Esophagus muscularis mucosa (tissue), 4 donors: ENCODE results near the gene SLC12A8. TPM values are rescaled to one million over a fixed set of nuclear protein-coding genes. Genes with fewer than 3 reads are reported as not detected.

Source experiments
- DNase-seq: peaks from one replicate; pipeline ENCODE4 v3.0.0-alpha.2; 2017; ENCODE audit errors: extremely low spot score
- H3K27ac ChIP-seq, 4 donors: fragments of 200-600 bp; sonication (generic); replicated peaks in 1 of 4; 1 replicate in 3 of 4; 2 replicates in 1 of 4; pipeline ENCODE4 v1.5.1; 2016 to 2019; ENCODE audit warnings: mild to moderate bottlenecking in 1 of 4
- H3K27me3 ChIP-seq, 4 donors: fragments of 200-600 bp; sonication (generic); one replicate each; pipeline versions ENCODE4 v1.5.1 to v1.6.0; 2016 to 2019
- H3K36me3 ChIP-seq, 4 donors: fragments of 200-600 bp; sonication (generic); one replicate each; pipeline ENCODE4 v1.5.1; 2016 to 2019
- H3K4me1 ChIP-seq, 4 donors: fragments of 200-600 bp; sonication (generic); one replicate each; pipeline ENCODE4 v1.5.1; 2016 to 2019
- H3K4me3 ChIP-seq, 4 donors: fragments of 200-600 bp; sonication (generic); 1 replicate in 2 of 4; 2 replicates in 2 of 4; pipeline ENCODE4 v1.5.1; 2016 to 2019; ENCODE audit warnings: mild to moderate bottlenecking in 4 of 4, moderate library complexity in 1 of 4
- H3K9me3 ChIP-seq, 4 donors: fragments of 200-600 bp; sonication (generic); 1 replicate in 3 of 4; 2 replicates in 1 of 4; pipeline ENCODE4 v1.5.1; 2016 to 2019
- EP300 ChIP-seq: sonication (generic); formaldehyde crosslinking; IDR thresholded peaks from one replicate; pipeline ENCODE4 v1.6.1; 2017; ENCODE audit warnings: antibody characterized with exemption
- POLR2A ChIP-seq: fragments of 450-650 bp; IDR thresholded peaks from one replicate; pipeline ENCODE4 v1.6.1; 2017; ENCODE audit warnings: antibody characterized with exemption, moderate library complexity, mild to moderate bottlenecking, low read depth
- POLR2AphosphoS5 ChIP-seq, 2 donors: sonication (generic); formaldehyde crosslinking; IDR thresholded peaks; one replicate each; pipeline ENCODE4 v1.6.1; 2017; ENCODE audit warnings: antibody characterized with exemption in 2 of 2
- WGBS: methylation state at CpG from one replicate; pipeline ENCODE4 v1.1.5; 2018; 5-methylcytosine and 5-hydroxymethylcytosine counted together
- intact Hi-C: fragments of 100-400 bp; cut with DNase I; formaldehyde crosslinking; loops from one replicate; pipeline ENCODE4 v1.15.1; 2023
- total RNA-seq, 4 donors: library from RNA; depleted of rRNA; stranded (reverse); fragments of >200 nt; gene quantifications; one replicate each; pipeline versions ENCODE4 v1.1.0 to v1.2.1, GENCODE V29; 2016
- TF ChIP-seq, protein P1 (sequence below), 3 experiments: fragments of 200-600 bp in 2 of 3; fragments of 450-650 bp in 1 of 3; sonication (generic) in 2 of 3; IDR thresholded peaks; one replicate each; pipeline ENCODE4 v1.5.1; 2017 to 2019; ENCODE audit warnings: antibody characterized with exemption in 3 of 3, mild to moderate bottlenecking in 2 of 3, moderate library complexity in 1 of 3

SLC12A8 gene
- total RNA-seq, 4 donors from 2014 or later: 0.46 to 2.9 (median 1.6) TPM; not detected in 1

DNA sequence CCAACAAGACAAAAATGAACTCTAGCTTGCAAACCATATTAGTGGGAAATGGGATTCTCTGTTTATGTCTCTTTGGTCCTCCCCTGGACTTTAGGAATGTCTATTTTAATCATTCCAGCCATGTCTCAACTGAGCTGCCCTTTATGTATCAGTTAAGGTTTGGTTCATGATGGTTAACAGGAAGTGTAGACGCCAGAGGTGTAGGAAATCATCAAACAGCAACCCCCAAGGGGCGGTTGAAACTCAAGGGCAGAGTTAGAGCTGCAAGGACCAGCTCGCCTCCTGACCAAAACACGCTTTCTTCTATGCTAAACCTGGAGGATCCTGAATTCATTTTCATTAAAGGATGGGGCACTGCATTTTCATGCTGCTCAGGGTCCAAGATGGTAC, 103.0 kb downstream of the SLC12A8 start:
- no peaks in the 10 kb centered on the region for H3K27me3 ChIP-seq
- 96% methylated on average over 4 of the region's 4 CpGs for WGBS
- no peaks in the 10 kb centered on the region for H3K9me3 ChIP-seq
- no peak overlapping the region for H3K27ac ChIP-seq
- no peak overlapping the region for H3K4me3 ChIP-seq
- DNase-seq: peak; percentile 62
- no peak for TF ChIP-seq POLR2AphosphoS5 (IDR thresholded peaks at IDR 0.05)
- TF ChIP-seq, protein P1, sequence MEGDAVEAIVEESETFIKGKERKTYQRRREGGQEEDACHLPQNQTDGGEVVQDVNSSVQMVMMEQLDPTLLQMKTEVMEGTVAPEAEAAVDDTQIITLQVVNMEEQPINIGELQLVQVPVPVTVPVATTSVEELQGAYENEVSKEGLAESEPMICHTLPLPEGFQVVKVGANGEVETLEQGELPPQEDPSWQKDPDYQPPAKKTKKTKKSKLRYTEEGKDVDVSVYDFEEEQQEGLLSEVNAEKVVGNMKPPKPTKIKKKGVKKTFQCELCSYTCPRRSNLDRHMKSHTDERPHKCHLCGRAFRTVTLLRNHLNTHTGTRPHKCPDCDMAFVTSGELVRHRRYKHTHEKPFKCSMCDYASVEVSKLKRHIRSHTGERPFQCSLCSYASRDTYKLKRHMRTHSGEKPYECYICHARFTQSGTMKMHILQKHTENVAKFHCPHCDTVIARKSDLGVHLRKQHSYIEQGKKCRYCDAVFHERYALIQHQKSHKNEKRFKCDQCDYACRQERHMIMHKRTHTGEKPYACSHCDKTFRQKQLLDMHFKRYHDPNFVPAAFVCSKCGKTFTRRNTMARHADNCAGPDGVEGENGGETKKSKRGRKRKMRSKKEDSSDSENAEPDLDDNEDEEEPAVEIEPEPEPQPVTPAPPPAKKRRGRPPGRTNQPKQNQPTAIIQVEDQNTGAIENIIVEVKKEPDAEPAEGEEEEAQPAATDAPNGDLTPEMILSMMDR (IDR thresholded peaks at IDR 0.05): no peak
- no peak for TF ChIP-seq POLR2A
- no peak for TF ChIP-seq EP300
- no peaks in the 10 kb centered on the region for H3K36me3 ChIP-seq
- intact Hi-C loops: no loop called here
- no peaks in the 10 kb centered on the region for H3K4me1 ChIP-seq

DNA sequence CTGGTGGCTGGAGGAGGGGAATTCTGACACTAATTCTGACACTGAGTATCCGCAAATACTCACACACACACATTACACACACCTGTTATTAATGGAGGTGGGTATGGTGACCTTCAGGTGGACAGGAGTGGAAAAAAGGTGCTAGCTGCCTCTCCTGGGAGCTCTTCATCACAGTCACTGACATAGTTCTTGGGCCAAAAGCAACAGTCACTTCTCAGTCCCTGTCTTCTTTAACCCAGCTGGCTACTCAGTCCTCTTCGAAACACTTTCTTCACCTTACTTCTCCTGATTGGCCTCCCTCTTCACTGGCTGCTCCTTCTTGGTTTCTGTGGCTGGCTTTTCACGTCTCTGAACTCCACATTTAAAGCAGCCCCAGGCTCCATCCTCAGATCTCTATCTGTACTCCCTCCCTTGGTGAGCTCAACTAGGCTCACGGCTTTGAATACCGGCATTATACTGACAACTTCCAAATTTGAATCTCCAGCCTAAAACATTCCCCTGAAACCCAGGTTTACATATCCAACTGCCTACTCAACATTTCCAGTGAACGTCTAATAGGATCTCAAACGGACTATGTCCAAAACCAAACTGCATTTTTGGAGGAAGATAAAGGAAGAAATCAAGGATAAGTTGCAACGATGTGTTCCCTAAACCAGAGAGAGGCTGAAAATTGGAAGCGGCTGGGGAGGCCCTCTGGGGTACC, 103.6 kb downstream of the SLC12A8 start:
- DNase-seq: no peak
- no peak for TF ChIP-seq EP300
- TF ChIP-seq, protein P1 (IDR thresholded peaks at IDR 0.05): no peak
- TF ChIP-seq POLR2A: no peak
- TF ChIP-seq POLR2AphosphoS5 (IDR thresholded peaks at IDR 0.05): no peak
- H3K4me1 ChIP-seq: no peaks in the 10 kb centered on the region
- intact Hi-C loops: no loop called here
- H3K27ac ChIP-seq: no peak overlapping the region
- no peaks in the 10 kb centered on the region for H3K27me3 ChIP-seq
- no peaks in the 10 kb centered on the region for H3K9me3 ChIP-seq
- no peak overlapping the region for H3K4me3 ChIP-seq
- 94% methylated on average over 9 of the region's 9 CpGs for WGBS
- H3K36me3 ChIP-seq: no peaks in the 10 kb centered on the region

DNA sequence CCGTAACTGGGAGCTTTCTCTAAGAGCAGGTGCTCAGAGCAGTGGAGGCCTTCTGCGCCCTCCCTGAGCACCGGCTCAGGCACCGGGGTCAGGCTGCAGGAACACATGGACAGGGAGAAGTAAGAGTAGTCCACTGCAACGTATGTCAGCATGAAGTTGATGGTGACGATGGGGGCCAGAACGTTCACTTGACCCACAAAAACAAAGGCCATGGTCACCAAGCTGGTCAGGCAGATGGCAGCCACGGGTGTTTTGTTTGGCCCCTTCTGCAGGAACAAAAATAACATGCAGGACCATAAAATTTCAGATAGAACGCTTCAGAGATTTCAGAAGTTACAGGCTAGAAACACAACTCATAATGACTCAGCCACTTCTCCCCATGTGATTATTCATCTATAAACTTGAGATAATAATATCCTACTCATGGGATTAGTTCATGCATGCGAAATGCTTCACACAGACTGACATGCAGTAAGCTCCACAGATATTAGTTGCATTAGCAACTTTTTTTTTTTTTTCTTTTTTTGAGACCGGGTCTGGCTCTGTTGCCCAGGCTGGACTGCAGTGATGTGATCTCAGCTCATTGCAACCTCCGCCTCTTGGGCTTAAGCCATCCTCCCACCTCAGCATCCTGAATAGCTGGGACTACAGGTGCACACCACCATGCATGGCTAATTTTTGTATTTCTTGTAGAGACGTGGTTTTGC, 104.5 kb downstream of the SLC12A8 start:
- H3K9me3 ChIP-seq: no peaks in the 10 kb centered on the region
- 80% methylated on average over 13 of the region's 13 CpGs for WGBS
- H3K27ac ChIP-seq: no peak overlapping the region
- no peak for DNase-seq
- H3K27me3 ChIP-seq: no peaks in the 10 kb centered on the region
- H3K36me3 ChIP-seq: no peaks in the 10 kb centered on the region
- TF ChIP-seq POLR2A: no peak
- no peak for TF ChIP-seq POLR2AphosphoS5 (IDR thresholded peaks at IDR 0.05)
- TF ChIP-seq EP300: no peak
- TF ChIP-seq, protein P1 (IDR thresholded peaks at IDR 0.05): no peak
- no peaks in the 10 kb centered on the region for H3K4me1 ChIP-seq
- intact Hi-C loops: no loop called here
- no peak overlapping the region for H3K4me3 ChIP-seq

DNA sequence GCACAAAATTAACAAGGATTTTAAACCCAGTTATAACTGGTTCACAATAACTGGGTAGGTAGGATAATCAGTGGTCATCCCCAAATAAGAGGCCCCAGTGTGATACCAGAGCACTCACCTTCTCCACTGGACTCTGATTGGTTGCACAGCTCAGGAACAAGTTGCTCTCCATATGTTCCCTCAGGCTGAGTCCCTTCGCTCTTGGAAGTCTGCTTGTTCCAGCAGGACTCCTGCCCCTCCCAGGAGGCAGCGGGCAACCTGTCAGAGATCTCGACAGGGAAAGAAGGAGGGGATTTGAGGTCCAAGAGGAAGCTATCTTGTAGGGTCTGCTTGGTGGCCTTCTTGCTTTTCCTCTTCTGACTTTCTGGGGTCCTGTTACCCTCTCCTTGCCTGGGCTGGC, 105.2 kb downstream of the SLC12A8 start:
- intact Hi-C loops: no loop called here
- TF ChIP-seq, protein P1 (IDR thresholded peaks at IDR 0.05): no peak
- TF ChIP-seq POLR2AphosphoS5 (IDR thresholded peaks at IDR 0.05): no peak
- no peak for TF ChIP-seq EP300
- TF ChIP-seq POLR2A: no peak
- H3K4me1 ChIP-seq: no peaks in the 10 kb centered on the region
- H3K27ac ChIP-seq: no peak overlapping the region
- H3K27me3 ChIP-seq: no peaks in the 10 kb centered on the region
- H3K9me3 ChIP-seq: no peaks in the 10 kb centered on the region
- no peaks in the 10 kb centered on the region for H3K36me3 ChIP-seq
- WGBS: 93% methylated on average over 3 of the region's 3 CpGs
- no peak overlapping the region for H3K4me3 ChIP-seq
- no peak for DNase-seq
